GM19023 (cell line): ENCODE measurements around the gene ATP2B2.

Experiments
- ATAC-seq: cut with Tn5 transposase; IDR thresholded peaks from one replicate; pipeline ENCODE4 v1.9.1; 2021; ENCODE audit warnings: mild to moderate bottlenecking, moderate library complexity; ENCODE audit not compliant: unreplicated experiment

Gene ATP2B2

GRCh38 chr3:10511809-10512494 is 6.6 kb upstream of the ATP2B2 start:
- no peak for ATAC-seq

- no peak for ATAC-seq
These were observed 5.5 kb upstream of the ATP2B2 start for GRCh38 chr3:10510743-10511432.

GRCh38 chr3:10510086-10510742 is 4.8 kb upstream of the ATP2B2 start:
- ATAC-seq = no peak

- ATAC-seq = no peak
These were observed 3.9 kb upstream of the ATP2B2 start for GRCh38 chr3:10509325-10509724.

- no peak for ATAC-seq
These were observed 3.4 kb upstream of the ATP2B2 start for GRCh38 chr3:10508619-10509260.

GRCh38 chr3:10508235-10508618 is 2.8 kb upstream of the ATP2B2 start:
- no peak for ATAC-seq

GRCh38 chr3:10507331-10507730 is 1.9 kb upstream of the ATP2B2 start:
- no peak for ATAC-seq

- ATAC-seq = no peak
These were observed 1.3 kb upstream of the ATP2B2 start for GRCh38 chr3:10506696-10507095.

GRCh38 chr3:10505791-10506585 is 602 bp upstream of the ATP2B2 start:
- ATAC-seq = no peak

- ATAC-seq = no peak
These were observed 976 bp downstream of the ATP2B2 start for GRCh38 chr3:10504171-10505049.

- no peak for ATAC-seq
These were observed 2.1 kb downstream of the ATP2B2 start for GRCh38 chr3:10503217-10503796.

GRCh38 chr3:10502185-10502880 is 3.1 kb downstream of the ATP2B2 start:
- ATAC-seq = no peak

GRCh38 chr3:10501664-10502052 is 3.7 kb downstream of the ATP2B2 start:
- no peak for ATAC-seq

GRCh38 chr3:10500717-10501663 is 4.4 kb downstream of the ATP2B2 start:
- ATAC-seq = no peak

- no peak for ATAC-seq
These were observed 7.1 kb downstream of the ATP2B2 start for GRCh38 chr3:10498271-10498670.

- ATAC-seq = no peak
These were observed 7.9 kb downstream of the ATP2B2 start for GRCh38 chr3:10497439-10497838.

- ATAC-seq = no peak
These were observed 9.1 kb downstream of the ATP2B2 start for GRCh38 chr3:10496121-10496863.
